HG02588 (cell line): Measurements from ENCODE around the gene TLR2.

Experiments used
- ATAC-seq: cut with Tn5 transposase; IDR thresholded peaks from one replicate; pipeline ENCODE4 v1.9.1; 2021; ENCODE audit warnings: mild to moderate bottlenecking, moderate library complexity; ENCODE audit not compliant: unreplicated experiment

Gene TLR2

DNA sequence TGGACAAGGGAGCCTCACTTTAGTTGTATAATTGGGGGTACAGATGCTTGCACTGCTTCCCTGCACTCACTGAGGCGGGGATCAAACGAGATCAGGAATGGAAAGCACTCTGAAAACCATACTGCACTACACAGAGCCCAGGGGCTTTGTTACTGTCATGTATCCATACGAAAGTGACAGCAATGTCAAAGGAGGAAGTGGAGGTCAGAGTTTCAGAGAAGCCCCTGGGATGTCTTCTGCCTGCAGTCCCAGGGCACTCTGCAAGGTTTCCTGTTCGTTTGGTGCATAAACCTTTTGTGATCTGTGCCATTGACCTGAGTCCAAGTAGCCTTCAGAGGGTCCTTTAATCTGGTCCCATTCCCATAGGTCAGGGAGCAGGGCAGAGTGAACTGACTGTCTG is 44.6 kb downstream of the TLR2 start:
- no peak for ATAC-seq

- no peak for ATAC-seq
Observed at GRCh38 chr4:153729895-153730294, 45.8 kb downstream of the TLR2 start.

DNA sequence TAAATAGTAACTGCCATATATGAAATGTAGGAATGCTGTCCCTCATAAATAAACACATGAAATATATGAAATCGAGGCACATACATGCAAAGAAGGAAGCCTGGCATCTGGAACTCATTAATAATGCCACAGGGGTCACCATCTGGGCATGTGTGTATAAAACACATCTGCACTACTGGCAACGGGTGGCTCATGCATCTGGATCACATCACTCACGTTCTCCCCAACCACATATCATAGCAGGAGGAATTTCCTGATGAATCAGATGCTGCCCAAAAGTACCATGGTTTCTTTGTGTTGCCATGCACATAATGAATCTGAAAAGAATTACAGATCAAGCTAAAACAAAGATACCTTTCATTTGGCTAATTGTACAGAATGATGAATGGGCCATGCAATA is 47.2 kb downstream of the TLR2 start:
- no peak for ATAC-seq

- ATAC-seq, result peak; percentile 57
Observed at GRCh38 chr4:153733751-153734448, 49.8 kb downstream of the TLR2 start.

DNA sequence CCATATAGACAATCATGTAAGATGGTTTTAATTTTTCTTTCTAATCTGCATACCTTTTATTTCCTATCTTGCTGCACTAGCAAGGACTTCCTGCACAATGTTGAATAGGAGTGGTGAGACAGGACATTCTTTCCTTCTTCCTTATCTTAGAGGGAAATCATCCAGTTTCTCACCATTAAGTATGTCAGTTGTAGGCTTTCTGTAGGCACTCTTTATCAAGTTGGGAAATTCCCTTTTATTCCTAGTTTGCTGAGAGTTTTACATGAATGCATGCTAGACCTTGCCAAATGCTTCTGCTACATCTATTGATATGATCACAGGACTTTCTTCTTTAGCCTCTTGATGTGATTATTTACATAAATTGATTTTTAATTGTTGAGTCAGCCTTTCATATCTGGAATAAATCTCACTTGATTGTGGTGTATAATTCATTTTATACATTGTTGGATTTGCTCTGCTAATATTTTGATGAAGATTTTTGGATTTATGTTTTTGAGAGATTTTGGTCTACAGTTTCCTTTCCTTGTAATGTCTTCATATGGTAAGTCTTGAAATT is 51.9 kb downstream of the TLR2 start:
- no peak for ATAC-seq

DNA sequence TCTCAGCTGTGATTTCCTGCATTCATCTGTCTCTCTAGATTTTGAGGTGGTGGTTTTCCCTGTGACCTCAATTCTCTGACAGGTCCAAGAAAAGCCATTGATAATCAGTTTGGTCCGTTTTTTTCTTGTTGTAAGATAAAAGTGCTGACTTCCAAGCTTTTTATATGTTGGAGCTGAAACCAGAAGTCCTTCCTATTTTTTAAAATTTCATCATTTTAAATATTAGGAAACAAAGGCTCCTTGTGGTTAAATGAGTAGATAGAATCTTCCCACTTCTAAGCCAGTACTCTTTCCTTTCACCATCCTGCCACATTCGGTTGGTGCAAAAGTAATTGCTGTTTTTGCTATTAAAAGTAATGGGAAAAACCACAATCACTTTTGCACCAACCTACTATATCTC is 57.5 kb downstream of the TLR2 start:
- ATAC-seq, result no peak

- ATAC-seq, result no peak
Observed at GRCh38 chr4:153745651-153746050, 61.6 kb downstream of the TLR2 start.

DNA sequence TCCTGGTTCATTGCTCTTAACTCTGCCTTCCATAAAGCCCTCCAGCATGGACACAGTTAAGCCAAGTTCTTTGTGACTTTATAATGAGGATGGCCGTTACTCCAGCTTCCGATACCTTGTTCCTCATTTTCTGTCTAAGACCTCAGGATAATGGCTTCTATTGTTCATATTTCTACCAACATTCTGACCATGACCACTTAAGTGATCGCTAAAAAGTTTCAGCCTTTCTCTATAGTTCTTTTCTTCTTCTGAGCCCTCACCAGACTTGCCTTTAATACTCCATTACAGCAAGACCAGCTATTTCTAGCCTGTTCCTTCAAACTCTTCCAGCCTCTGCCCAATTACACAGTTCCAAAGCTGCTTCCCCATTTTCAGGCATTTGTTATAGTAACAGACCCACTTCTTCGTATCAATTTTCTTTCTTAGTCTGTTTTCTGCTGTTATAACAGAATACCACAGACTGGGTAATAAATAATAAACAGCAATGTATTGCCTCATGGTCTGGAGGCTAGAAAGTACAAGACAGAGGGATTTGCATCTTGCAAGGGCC is 63.4 kb downstream of the TLR2 start:
- ATAC-seq, result no peak

- no peak for ATAC-seq
Observed at GRCh38 chr4:153748378-153748777, 64.3 kb downstream of the TLR2 start.

DNA sequence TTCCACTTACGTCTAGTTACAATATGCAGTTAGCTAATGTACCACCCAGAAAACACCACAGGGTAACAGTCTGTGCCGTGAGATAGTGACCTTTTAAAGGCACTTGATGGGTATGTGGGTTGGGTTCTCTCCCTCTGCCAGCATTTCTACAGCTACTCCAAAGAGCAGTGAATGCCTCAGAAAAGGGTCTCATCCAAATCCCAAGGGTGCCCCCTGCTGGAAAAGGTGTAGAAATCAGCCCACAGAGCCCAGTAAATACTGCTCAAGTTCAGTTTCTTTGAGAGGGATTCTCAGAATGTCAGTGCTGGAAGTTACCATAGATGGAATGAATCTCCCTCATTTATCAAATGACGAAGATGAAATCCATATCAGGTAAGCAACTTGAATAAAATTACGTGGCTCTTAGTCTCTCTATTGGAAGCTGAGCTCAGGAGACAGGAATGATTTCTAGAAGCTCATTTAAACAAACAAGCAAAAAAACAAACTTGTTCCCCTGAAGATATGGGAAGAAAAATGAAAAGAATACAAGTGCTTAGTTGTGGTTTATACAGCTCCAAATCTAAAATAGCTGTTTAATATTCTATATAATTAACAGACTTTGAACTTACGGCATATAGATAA is 66.2 kb downstream of the TLR2 start:
- peak; percentile 84 for ATAC-seq

DNA sequence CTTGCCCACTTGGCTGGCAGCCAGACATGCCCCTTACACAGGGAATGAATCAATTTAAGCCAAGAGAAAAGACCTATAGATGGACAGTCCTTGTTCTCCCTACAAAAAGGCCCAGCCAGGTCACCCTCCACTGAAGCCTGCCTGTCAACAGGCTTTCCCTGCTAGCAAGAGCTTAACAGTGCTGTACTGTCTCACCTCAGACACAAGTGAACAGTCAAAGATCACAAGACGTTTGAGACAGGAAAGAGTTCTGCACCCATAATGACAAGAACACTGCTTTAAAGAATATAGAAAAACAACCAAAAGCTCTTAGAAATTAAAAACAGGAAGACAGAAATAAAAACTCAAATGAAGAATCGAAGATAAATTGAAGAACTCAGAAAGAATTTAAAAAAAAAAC is 71.1 kb downstream of the TLR2 start:
- ATAC-seq, result no peak
